ENCODE measurements around the gene ST3GAL3.
A peak's percentile ranks its signal among the peaks of the same experiment; 100 is the strongest.

Gene ST3GAL3

DNA sequence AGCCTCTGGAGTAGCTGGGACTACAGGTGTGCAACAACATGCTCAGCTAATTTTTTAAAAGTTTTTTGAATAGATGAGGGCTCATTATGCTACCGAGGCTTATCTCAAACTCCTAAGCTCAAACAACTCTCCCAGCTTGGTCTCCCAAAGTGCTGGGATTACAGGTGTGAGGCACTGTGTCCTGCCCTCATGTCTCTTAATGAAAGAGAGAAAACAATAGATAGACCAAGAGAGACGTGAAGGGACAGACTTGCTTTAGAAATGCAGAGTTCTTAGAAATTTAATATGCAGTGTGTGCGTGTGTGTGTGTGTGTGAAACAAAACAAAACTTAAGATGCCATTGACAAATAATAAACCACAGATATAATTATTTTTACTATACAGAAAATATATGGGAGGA is 105.2 kb downstream of the ST3GAL3 start:
- Histone ChIP-seq H3K4me3 (replicated peaks; ENCODE audit: insufficient read depth, low read length) (no peak overlapping the region), H3K27ac (replicated peaks) (peak overlapping the region; percentile 56), H3K27me3 (ENCODE audit: insufficient read depth, poor library complexity, severe bottlenecking) (no peaks in the 10 kb centered on the region)
- DNase-seq (ENCODE audit: low read depth in 1 of 2, low spot score in 1 of 2) = no peak
- TF ChIP-seq SPI1 (IDR thresholded peaks at IDR 0.05; ENCODE audit: borderline replicate concordance, low read depth) = no peak
- TF ChIP-seq, protein P1, sequence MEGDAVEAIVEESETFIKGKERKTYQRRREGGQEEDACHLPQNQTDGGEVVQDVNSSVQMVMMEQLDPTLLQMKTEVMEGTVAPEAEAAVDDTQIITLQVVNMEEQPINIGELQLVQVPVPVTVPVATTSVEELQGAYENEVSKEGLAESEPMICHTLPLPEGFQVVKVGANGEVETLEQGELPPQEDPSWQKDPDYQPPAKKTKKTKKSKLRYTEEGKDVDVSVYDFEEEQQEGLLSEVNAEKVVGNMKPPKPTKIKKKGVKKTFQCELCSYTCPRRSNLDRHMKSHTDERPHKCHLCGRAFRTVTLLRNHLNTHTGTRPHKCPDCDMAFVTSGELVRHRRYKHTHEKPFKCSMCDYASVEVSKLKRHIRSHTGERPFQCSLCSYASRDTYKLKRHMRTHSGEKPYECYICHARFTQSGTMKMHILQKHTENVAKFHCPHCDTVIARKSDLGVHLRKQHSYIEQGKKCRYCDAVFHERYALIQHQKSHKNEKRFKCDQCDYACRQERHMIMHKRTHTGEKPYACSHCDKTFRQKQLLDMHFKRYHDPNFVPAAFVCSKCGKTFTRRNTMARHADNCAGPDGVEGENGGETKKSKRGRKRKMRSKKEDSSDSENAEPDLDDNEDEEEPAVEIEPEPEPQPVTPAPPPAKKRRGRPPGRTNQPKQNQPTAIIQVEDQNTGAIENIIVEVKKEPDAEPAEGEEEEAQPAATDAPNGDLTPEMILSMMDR (IDR thresholded peaks at IDR 0.05; ENCODE audit: insufficient read depth, low read length) = no peak
- no peak for TF ChIP-seq GABPA (IDR thresholded peaks at IDR 0.05; ENCODE audit: low read depth)
- TF ChIP-seq, protein P2, sequence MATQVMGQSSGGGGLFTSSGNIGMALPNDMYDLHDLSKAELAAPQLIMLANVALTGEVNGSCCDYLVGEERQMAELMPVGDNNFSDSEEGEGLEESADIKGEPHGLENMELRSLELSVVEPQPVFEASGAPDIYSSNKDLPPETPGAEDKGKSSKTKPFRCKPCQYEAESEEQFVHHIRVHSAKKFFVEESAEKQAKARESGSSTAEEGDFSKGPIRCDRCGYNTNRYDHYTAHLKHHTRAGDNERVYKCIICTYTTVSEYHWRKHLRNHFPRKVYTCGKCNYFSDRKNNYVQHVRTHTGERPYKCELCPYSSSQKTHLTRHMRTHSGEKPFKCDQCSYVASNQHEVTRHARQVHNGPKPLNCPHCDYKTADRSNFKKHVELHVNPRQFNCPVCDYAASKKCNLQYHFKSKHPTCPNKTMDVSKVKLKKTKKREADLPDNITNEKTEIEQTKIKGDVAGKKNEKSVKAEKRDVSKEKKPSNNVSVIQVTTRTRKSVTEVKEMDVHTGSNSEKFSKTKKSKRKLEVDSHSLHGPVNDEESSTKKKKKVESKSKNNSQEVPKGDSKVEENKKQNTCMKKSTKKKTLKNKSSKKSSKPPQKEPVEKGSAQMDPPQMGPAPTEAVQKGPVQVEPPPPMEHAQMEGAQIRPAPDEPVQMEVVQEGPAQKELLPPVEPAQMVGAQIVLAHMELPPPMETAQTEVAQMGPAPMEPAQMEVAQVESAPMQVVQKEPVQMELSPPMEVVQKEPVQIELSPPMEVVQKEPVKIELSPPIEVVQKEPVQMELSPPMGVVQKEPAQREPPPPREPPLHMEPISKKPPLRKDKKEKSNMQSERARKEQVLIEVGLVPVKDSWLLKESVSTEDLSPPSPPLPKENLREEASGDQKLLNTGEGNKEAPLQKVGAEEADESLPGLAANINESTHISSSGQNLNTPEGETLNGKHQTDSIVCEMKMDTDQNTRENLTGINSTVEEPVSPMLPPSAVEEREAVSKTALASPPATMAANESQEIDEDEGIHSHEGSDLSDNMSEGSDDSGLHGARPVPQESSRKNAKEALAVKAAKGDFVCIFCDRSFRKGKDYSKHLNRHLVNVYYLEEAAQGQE (IDR thresholded peaks at IDR 0.05; ENCODE audit: insufficient replicate concordance, low read depth) = no peak
- no peak for TF ChIP-seq POLR2AphosphoS5 (IDR thresholded peaks at IDR 0.05; ENCODE audit: low read depth)

DNA sequence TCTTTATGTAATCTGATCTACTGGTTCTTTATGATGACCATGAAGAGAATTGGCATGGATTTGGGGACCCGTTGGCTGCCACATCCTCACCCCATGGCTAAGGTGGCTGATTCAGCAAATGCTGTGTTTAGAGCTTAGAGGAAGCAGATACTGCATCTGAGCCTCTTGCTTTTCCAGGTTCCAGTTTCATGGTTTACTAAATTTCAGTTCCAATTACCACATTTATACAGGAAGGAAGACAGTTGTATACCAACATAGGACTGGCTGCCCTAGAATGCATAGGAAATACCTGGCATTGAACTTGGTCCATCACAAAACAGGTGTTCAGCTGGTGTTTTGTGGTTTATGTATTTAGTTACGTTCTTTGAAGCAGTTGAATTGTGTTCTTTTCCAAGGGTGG is 107.1 kb downstream of the ST3GAL3 start:
- TF ChIP-seq POLR2AphosphoS5 (IDR thresholded peaks at IDR 0.05; ENCODE audit: low read depth) (no peak), SPI1 (IDR thresholded peaks at IDR 0.05; ENCODE audit: borderline replicate concordance, low read depth) (no peak)
- TF ChIP-seq, protein P1 (IDR thresholded peaks at IDR 0.05; ENCODE audit: insufficient read depth, low read length) = no peak
- TF ChIP-seq, protein P2 (IDR thresholded peaks at IDR 0.05; ENCODE audit: insufficient replicate concordance, low read depth) = no peak
- H3K4me3 ChIP-seq (replicated peaks; ENCODE audit: insufficient read depth, low read length) = no peak overlapping the region
- H3K27ac ChIP-seq (replicated peaks) = no peak overlapping the region
- no peak for DNase-seq (ENCODE audit: low read depth in 1 of 2, low spot score in 1 of 2)
- no peaks in the 10 kb centered on the region for H3K27me3 ChIP-seq (ENCODE audit: insufficient read depth, poor library complexity, severe bottlenecking)

DNA sequence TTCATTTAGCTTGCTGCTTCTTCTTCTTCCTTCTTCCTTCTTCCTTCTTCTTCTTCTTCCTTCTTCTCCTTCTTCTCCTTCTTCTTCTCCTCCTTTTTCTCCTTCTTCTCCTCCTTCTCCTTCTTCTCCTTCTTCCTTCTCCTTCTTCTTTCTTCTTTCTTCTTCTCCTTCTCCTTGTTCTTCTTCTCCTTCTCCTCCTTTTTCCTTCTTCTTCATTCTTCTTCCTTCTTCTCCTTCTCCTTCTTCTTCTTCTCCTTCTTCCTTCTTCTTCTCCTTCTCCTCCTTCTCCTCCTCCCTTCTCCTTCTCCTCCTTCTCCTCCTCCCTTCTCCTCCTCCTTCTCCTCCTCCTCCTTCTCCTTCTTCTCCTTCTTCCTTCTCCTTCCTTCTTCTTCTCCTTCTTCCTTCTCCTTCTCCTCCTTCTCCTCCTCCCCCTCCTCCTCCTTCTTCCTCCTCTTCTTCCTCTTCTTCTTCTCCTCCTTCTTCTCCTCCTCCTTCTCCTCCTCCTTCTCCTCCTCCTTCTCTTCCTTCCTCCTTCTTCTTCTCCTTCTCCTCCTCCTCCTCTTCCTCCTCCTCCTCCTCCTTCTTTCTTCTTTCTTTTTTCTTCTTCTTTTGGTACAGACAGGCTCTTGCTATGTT is 110.1 kb downstream of the ST3GAL3 start:
- Histone ChIP-seq H3K4me3 (replicated peaks; ENCODE audit: insufficient read depth, low read length) (no peak overlapping the region), H3K27ac (replicated peaks) (no peak overlapping the region), H3K27me3 (ENCODE audit: insufficient read depth, poor library complexity, severe bottlenecking) (no peaks in the 10 kb centered on the region)
- no peak for DNase-seq (ENCODE audit: low read depth in 1 of 2, low spot score in 1 of 2)
- no peak for TF ChIP-seq SPI1 (IDR thresholded peaks at IDR 0.05; ENCODE audit: borderline replicate concordance, low read depth)
- TF ChIP-seq POLR2AphosphoS5 (IDR thresholded peaks at IDR 0.05; ENCODE audit: low read depth) = no peak
- TF ChIP-seq, protein P1 (IDR thresholded peaks at IDR 0.05; ENCODE audit: insufficient read depth, low read length) = no peak
- no peak for TF ChIP-seq GABPA (IDR thresholded peaks at IDR 0.05; ENCODE audit: low read depth)
- TF ChIP-seq, protein P2 (IDR thresholded peaks at IDR 0.05; ENCODE audit: insufficient replicate concordance, low read depth) = no peak

Measured in HL-60 (cell line).